Measurements from ENCODE around the gene SLC4A1AP. TPM values are rescaled to one million over a fixed set of nuclear protein-coding genes. Genes with fewer than 3 reads are reported as not detected.
A peak's percentile ranks its signal among the peaks of the same experiment; 100 is the strongest.

SLC4A1AP gene
- total and polyA plus RNA-seq, 2 of the 13 experiments (the other 11 are each of a cell fraction or from before 2014, with no cell fraction given) = 15.3 to 44.6 TPM

- TF ChIP-seq ZNF318 (CRISPR knock-in tag; IDR thresholded peaks at IDR 0.05) (no peak; the same call in 1 of the 2 replicates), ZC3H4 (CRISPR knock-in tag; IDR thresholded peaks at IDR 0.05; ENCODE audit: borderline replicate concordance) (no peak; the same call in 1 of the 2 replicates), ZFYVE20 (CRISPR knock-in tag; IDR thresholded peaks at IDR 0.05; ENCODE audit: borderline replicate concordance, low read depth) (no peak), JUN (CRISPR knock-in tag; IDR thresholded peaks at IDR 0.05) (no peak), ZNF24 (IDR thresholded peaks at IDR 0.05) (no peak), XRCC5 (optimal IDR thresholded peaks at IDR 0.05; ENCODE audit: low read length) (peak; percentile 69), PPARG (CRISPR knock-in tag; conservative IDR thresholded peaks at IDR 0.05) (peak; percentile 84), NFKB2 (CRISPR knock-in tag; IDR thresholded peaks at IDR 0.05; ENCODE audit: borderline replicate concordance) (no peak), CHCHD3 (CRISPR knock-in tag; IDR thresholded peaks at IDR 0.05) (no peak), ZFAT (CRISPR knock-in tag; conservative IDR thresholded peaks at IDR 0.05) (no peak), MED1 (CRISPR knock-in tag; IDR thresholded peaks at IDR 0.05) (peak; percentile 69), ZNF138 (CRISPR knock-in tag; IDR thresholded peaks at IDR 0.05; ENCODE audit: low read depth) (no peak), ZNF460 (CRISPR knock-in tag; IDR thresholded peaks at IDR 0.05; ENCODE audit: borderline replicate concordance) (no peak; the same call in 1 of the 2 replicates), ARNTL (CRISPR knock-in tag; IDR thresholded peaks at IDR 0.05) (peak; percentile 96), CEBPG (CRISPR knock-in tag; IDR thresholded peaks at IDR 0.05) (peak; percentile 88), BRF2 (CRISPR knock-in tag; IDR thresholded peaks at IDR 0.05) (no peak), CAMTA2 (CRISPR knock-in tag; IDR thresholded peaks at IDR 0.05; ENCODE audit: borderline replicate concordance) (no peak)
Measured at GRCh38 chr2:27737676-27738348, 74.1 kb downstream of the SLC4A1AP start (continued).

All from HepG2 (cell line).